HG03095 (cell line): ENCODE measurements around the gene LAMTOR2.
"Not testable (repeated sequence)": the region's sequence is repeated elsewhere in the genome, so short reads cannot be mapped to it uniquely, and the experiment has no call there.

Experiments used
- ATAC-seq: cut with Tn5 transposase; IDR thresholded peaks from one replicate; pipeline ENCODE4 v1.9.1; 2021; ENCODE audit warnings: moderate library complexity; ENCODE audit not compliant: unreplicated experiment

Gene LAMTOR2

GRCh38 chr1:156051011-156051725, 3.4 kb upstream of the LAMTOR2 start:
- no peak for ATAC-seq

GRCh38 chr1:156052862-156053767, 1.5 kb upstream of the LAMTOR2 start:
- ATAC-seq, result no peak

DNA sequence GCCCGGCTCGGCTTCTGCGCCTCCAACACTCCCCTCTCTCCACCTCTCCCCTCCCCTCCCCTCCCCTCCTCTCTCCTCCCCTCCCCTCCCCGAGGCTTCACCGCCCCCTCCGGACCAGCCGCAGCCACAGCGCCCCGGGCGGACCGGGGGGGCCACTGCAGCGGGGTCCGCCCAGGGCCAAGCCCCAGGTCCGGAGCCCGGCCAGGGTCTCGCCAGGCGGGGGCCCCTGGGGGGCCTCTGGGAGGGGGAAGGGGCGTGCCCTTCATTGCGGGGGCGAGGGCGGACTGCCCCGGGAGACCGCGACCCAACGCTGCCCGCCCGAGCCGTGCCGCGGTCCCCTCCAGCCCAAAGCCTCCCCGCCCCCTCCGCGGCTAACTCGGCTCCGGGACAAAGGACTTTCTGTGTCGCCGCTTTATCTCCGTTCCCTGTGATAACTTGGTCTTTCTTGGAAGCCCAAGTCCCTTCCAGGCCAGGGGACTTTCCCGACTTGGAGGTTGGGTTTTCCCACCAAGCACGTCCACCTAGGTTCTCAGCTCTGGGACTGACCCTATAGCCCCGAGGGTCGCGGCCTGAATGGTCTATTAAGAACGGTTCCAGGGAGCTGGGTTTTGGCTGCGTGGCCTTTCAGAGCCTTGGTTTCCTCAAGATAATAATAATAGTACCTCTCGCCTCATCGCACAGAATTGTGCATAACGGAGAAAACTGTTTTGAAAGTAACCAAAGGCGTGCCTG, 648 bp upstream of the LAMTOR2 start, which contains the start of gene UBQLN4:
Gene UBQLN4 (minus strand): TSS at position 31 of the 732 bp plus-strand sequence. CDS start 97 bp downstream, outside the sequence.
- ATAC-seq, result peak; percentile 36

DNA sequence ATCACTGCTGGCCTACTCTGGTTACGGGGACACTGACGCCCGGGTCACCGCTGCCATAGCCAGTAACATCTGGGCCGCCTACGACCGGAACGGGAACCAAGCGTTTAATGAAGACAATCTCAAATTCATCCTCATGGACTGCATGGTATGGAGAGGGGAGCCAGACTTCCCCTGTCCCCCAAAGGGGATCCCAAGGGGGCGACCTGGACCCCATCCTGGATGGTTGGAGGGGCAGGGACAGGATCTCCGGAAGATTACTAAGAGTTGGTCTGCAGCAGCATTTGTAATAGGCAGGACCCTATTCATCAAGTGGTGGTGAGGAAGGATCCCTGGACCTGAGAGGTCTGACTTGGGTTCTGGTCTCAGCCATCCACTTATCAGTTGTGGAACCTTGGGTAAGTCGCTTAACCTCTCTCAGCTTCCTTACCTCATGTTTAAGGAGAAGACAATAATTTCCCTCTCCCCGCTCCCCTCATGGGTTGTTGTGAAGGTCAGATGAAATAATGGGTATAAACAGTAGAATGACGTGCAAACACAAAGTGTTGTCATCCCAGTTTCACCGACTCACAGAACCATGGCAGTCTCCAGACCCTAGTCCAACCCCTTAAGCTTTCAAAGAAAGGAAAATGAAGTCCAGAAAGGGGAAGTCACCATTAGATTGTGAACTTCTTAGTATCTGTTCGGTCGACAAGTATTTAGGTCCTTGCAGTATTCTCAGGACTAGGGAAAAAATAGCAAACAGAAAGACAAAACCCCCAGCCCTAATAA, 883 bp downstream of the LAMTOR2 start:
- no peak for ATAC-seq

DNA sequence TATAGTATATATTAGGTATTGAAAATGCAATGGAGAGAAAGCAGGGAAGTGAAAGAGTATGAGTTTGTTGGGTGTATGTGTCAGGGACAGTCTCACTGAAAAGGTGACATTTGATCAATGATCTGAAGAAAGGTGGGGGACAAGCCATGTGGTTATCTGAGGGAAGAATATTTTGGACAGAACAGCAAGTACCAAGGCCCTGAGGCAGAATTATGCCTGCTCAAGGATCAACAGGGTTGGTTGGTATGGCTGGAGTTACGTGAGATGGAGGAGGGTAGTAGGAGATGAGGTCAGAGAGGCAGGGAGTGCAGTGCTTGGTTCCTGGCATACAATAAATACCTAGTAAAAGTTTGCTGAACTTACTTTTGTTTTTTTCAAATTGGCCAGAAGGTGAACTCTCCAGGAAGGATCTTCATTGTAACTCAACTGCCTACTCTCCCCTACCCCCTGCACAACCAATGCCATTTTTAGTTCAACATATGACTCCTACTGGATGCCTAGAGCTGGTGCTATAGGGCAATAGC, 1.8 kb downstream of the LAMTOR2 start:
- no peak for ATAC-seq

DNA sequence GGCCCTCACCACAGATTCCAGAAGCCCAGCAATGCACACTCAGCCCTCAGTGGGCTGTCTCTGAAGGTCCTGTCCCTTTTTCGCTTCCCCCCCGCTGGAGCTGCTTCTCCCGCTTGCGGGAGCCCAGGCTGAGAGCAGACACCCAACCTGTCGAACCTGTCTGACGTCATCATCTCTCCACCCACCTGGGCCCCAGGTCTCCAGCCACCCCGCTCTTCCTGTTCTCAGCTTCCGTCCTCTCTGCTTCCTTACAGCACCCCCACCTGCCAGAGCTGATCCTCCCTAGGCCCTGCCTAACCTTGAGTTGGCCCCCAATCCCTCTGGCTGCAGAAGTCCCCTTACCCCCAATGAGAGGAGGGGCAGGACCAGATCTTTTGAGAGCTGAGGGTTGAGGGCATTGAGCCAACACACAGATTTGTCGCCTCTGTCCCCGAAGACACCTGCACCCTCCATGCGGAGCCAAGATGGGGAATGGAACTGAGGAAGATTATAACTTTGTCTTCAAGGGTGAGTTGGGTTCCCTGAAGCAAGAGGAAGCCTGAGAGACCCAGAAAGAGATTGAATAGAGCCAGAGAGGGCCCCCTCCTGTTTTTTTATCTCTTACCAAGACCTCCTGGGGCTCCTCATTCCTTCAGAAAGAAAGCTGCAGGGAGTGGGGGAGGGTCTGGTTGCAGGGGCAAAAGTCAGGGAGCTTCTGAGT, 6.5 kb downstream of the LAMTOR2 start, which contains the start of gene RAB25:
Gene RAB25 (plus strand): TSS at position 224 of the 700 bp plus-strand sequence. CDS start 241 bp downstream, at position 465.
- no peak for ATAC-seq

DNA sequence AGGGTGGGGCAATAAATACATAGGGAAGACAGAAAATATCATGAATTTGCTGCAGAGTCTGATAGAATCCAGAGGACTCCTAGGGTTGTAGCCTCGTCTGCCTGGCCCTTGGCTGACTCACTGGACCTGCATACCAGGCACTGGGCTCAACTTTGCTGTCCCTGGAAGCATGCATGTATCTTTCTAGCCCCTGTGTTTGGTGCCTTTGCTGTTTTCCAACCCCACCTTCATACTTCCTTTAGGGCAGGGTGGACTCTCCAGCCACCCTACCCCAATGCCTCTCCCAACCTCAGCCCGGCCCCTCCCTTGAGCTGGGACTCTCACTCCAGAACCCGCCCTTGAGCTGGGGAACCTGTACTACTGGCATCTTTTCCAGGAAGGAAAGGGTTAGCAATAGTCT, 7.6 kb downstream of the LAMTOR2 start:
- no peak for ATAC-seq

DNA sequence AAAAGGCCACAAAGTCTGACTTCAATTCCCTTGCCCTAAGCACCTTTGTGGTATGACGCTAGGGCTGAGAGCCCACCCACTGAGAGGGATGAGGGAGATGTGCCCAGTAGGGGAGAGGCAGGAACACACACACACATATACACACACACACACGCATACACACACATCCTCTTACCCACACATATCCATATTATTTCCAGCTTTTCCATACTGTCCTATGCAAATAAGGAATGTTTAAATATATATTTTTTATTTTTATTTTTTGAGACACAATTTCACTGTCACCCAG, 9.4 kb downstream of the LAMTOR2 start:
- no peak for ATAC-seq

- ATAC-seq, result no peak
Observed at GRCh38 chr1:156064615-156065014, 10.0 kb downstream of the LAMTOR2 start.

- no peak for ATAC-seq
Observed at GRCh38 chr1:156065212-156065611, 10.6 kb downstream of the LAMTOR2 start.

DNA sequence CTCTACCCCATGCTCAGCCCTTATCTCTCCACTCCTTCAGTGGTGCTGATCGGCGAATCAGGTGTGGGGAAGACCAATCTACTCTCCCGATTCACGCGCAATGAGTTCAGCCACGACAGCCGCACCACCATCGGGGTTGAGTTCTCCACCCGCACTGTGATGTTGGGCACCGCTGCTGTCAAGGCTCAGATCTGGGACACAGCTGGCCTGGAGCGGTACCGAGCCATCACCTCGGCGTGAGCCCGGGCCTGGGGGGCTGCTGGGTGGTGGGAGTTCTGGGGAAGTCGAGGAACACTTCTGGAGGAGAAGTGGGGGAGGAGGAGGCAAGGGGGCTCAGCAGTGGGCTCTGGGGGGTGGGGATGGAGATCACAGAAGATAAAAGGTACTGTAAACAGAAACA, 11.3 kb downstream of the LAMTOR2 start:
- ATAC-seq, result no peak

GRCh38 chr1:156067262-156067661, 12.7 kb downstream of the LAMTOR2 start:
- no peak for ATAC-seq

DNA sequence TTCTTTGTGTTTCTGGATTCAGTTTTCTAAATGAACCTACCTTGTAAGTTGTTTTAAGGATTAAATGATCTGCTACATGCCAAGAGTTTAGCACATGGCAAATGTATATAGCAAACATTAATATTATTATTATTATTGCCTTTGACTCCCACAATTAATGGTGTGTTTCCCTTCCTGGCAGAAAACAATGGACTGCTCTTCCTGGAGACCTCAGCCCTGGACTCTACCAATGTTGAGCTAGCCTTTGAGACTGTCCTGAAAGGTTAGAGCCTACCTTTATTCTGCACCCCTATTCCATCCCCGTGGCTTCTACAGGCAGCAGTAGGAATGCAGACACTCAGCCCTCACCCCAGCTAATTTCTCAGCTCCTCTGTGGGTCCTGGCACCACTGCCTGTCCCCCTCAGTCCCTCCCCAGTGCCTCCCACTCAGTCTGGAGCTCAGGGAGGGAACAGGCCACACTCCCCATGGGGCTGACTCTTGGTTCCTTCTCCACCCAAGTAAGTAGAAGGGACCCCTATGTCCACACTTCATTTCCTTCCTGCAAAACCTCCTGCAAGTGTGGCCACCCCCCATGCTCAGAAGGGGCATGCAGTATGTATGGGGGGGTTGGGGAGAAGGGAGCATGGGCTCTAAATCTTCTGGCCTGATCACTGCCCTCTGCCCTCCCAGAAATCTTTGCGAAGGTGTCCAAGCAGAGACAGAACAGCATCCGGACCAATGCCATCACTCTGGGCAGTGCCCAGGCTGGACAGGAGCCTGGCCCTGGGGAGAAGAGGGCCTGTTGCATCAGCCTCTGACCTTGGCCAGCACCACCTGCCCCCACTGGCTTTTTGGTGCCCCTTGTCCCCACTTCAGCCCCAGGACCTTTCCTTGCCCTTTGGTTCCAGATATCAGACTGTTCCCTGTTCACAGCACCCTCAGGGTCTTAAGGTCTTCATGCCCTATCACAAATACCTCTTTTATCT, 15.2 kb downstream of the LAMTOR2 start:
- no peak for ATAC-seq

DNA sequence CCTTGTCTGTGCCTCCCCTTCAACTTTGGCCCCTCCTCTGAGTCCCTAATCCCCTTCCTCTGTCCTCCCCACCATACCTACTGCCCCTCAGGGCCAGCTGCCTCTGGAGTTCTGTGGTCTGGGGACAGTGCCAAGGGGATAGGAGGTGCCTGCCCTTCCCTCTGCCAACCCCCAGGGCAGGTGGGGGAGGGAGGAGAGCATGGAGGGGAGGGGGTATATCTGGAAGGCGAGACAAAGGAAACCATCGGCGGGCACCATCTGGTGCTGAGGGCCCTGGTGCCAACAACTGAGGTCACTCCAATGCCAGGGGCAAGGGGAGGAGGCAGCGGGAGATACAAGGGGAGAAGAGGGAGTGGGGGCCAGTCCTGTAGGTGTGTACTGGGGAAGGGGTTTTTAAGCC, 16.0 kb downstream of the LAMTOR2 start:
- no peak for ATAC-seq

- ATAC-seq, result not testable (repeated sequence)
Observed at GRCh38 chr1:156071332-156071816, 16.8 kb downstream of the LAMTOR2 start.

DNA sequence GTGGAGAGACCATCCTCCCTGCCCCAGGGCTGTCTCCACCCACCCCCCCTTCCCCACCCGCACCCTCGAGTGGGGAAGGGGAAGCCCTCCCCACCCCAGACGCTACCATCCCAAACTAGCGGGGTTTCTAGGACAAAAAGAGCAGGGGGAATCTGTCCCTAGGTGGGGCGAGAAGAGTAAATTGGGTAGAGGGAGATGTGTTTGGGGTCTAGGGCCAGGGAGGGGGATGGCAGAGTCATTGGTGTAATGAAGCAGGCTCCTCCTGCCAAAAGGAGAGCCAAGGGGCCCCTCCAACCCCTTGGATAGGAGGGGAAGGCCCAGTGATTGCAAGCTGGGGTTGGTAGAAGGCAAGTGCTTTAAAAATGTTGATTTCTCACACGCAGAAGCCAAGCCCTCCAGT, 17.7 kb downstream of the LAMTOR2 start:
- ATAC-seq, result no peak

- no peak for ATAC-seq
Observed at GRCh38 chr1:156073110-156073687, 18.6 kb downstream of the LAMTOR2 start.

DNA sequence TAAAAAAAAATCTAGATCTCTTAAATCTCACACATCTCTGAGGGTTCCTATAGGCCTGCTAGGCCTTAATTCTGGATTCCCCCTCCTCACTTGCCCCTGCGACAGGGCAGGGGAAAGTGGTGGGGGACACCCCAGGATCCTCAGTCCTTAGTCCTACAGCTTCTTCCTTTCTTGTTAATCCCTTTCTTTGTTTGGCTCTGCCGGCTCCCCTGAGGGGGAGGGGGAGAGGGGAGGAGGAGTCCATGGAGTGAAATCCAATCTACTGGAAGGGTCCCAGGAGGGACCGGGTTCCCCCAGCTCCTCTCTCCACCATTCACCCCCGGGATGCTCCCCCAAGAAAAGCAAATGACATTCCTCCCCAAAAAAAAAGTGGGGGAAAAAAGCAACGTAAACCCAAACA, 19.2 kb downstream of the LAMTOR2 start:
- ATAC-seq, result no peak
